HG03378 (cell line): ENCODE measurements around the gene SHOC2.
"Not testable (repeated sequence)": the region's sequence is repeated elsewhere in the genome, so short reads cannot be mapped to it uniquely, and the experiment has no call there.

Source experiments
- ATAC-seq: cut with Tn5 transposase; IDR thresholded peaks from one replicate; pipeline ENCODE4 v1.9.1; 2021; ENCODE audit warnings: mild to moderate bottlenecking, moderate library complexity; ENCODE audit not compliant: unreplicated experiment

Gene SHOC2

GRCh38 chr10:110900983-110901382 lies 18.4 kb upstream of the SHOC2 start:
- ATAC-seq, result no peak

GRCh38 chr10:110901954-110902819 lies 17.2 kb upstream of the SHOC2 start:
- no peak for ATAC-seq

- peak; percentile 66 for ATAC-seq
Measured at GRCh38 chr10:110903280-110904278, 15.8 kb upstream of the SHOC2 start.

- ATAC-seq, result no peak
Measured at GRCh38 chr10:110910138-110910537, 9.3 kb upstream of the SHOC2 start.

- no peak for ATAC-seq
Measured at GRCh38 chr10:110912374-110912773, 7.0 kb upstream of the SHOC2 start.

GRCh38 chr10:110914431-110914830 lies 5.0 kb upstream of the SHOC2 start:
- ATAC-seq, result no peak

GRCh38 chr10:110915035-110915434 lies 4.4 kb upstream of the SHOC2 start:
- ATAC-seq, result no peak

GRCh38 chr10:110915600-110915999 lies 3.8 kb upstream of the SHOC2 start:
- not testable (repeated sequence) for ATAC-seq

- no peak for ATAC-seq
Measured at GRCh38 chr10:110916554-110917346, 2.7 kb upstream of the SHOC2 start.

GRCh38 chr10:110918269-110918642 lies 1.1 kb upstream of the SHOC2 start:
- no peak for ATAC-seq

- peak; percentile 88 for ATAC-seq
Measured at GRCh38 chr10:110918643-110919348, 608 bp upstream of the SHOC2 start, which contains the start of gene BBIP1. TSS of gene BBIP1 (minus strand) at chr10:110919180. CDS start at chr10:110918157, 1,023 bp downstream.

- peak; percentile 38 for ATAC-seq
Measured at GRCh38 chr10:110919971-110920881, 822 bp downstream of the SHOC2 start.

- peak; percentile 35 for ATAC-seq
Measured at GRCh38 chr10:110923856-110924493, 4.6 kb downstream of the SHOC2 start.

- no peak for ATAC-seq
Measured at GRCh38 chr10:110927461-110927860, 8.1 kb downstream of the SHOC2 start.

GRCh38 chr10:110931769-110932381 lies 12.5 kb downstream of the SHOC2 start:
- ATAC-seq, result no peak

- ATAC-seq, result no peak
Measured at GRCh38 chr10:110932505-110933180, 13.2 kb downstream of the SHOC2 start.

- ATAC-seq, result no peak
Measured at GRCh38 chr10:110936757-110937156, 17.4 kb downstream of the SHOC2 start.
